H9 (cell line): ENCODE data around the gene LRRC26. TPM values are rescaled to one million over a fixed set of nuclear protein-coding genes. Genes with fewer than 3 reads are reported as not detected.

Source experiments
- DNase-seq: peaks from one replicate; pipeline ENCODE4 v3.0.0-alpha.2; 2017
- H2AFZ ChIP-seq: one replicate; pipeline ENCODE4 v1.6.1; 2013; ENCODE audit warnings: mild to moderate bottlenecking, low read length, control low read depth, moderate library complexity
- H2AK5ac ChIP-seq: 2 replicates; pipeline ENCODE4 v1.6.1; 2013; ENCODE audit warnings: low read length, control low read depth, mixed read lengths; ENCODE audit not compliant: insufficient read length
- H2BK120ac ChIP-seq: one replicate; pipeline ENCODE4 v1.6.1; 2013; ENCODE audit warnings: low read depth, mild to moderate bottlenecking, low read length, control low read depth, inconsistent platforms; ENCODE audit not compliant: poor library complexity, severe bottlenecking
- H2BK12ac ChIP-seq: 2 replicates; pipeline ENCODE4 v1.6.1; 2013; ENCODE audit warnings: low read length, control low read depth, mixed read lengths, low read depth; ENCODE audit not compliant: insufficient read length
- H2BK15ac ChIP-seq: 2 replicates; pipeline ENCODE4 v1.6.1; 2013; ENCODE audit warnings: low read depth, low read length, control low read depth
- H2BK20ac ChIP-seq: one replicate; pipeline ENCODE4 v1.6.1; 2013; ENCODE audit warnings: low read depth, mild to moderate bottlenecking, low read length, control low read depth, inconsistent platforms; ENCODE audit not compliant: poor library complexity, severe bottlenecking
- H2BK5ac ChIP-seq: 2 replicates; pipeline ENCODE4 v1.6.1; 2013; ENCODE audit warnings: low read length, control low read depth, mixed read lengths; ENCODE audit not compliant: insufficient read length
- H3K14ac ChIP-seq: 2 replicates; pipeline ENCODE4 v1.6.1; 2013; ENCODE audit warnings: low read length, control low read depth; ENCODE audit not compliant: insufficient read depth
- H3K18ac ChIP-seq: 2 replicates; pipeline ENCODE4 v1.6.1; 2013; ENCODE audit warnings: low read depth, mild to moderate bottlenecking, mixed read lengths, low read length, control low read depth; ENCODE audit not compliant: insufficient read length
- H3K23ac ChIP-seq: 2 replicates; pipeline ENCODE4 v1.6.1; 2013; ENCODE audit warnings: low read length, control low read depth, mixed read lengths, low read depth; ENCODE audit not compliant: insufficient read length
- H3K23me2 ChIP-seq: 2 replicates; pipeline ENCODE4 v1.6.1; 2013; ENCODE audit warnings: low read depth, mild to moderate bottlenecking, mixed read lengths, low read length, control low read depth; ENCODE audit not compliant: insufficient read length, poor library complexity, severe bottlenecking
- H3K27ac ChIP-seq: 2 replicates; pipeline ENCODE4 v1.5.1; 2013; ENCODE audit warnings: low read length, control low read depth, mixed read lengths, low read depth; ENCODE audit not compliant: insufficient read length
- H3K27me3 ChIP-seq: 2 replicates; pipeline ENCODE4 v1.6.1; 2013; ENCODE audit warnings: low read length, control low read depth, inconsistent platforms; ENCODE audit not compliant: insufficient read depth
- H3K4ac ChIP-seq: 2 replicates; pipeline ENCODE4 v1.6.1; 2013; ENCODE audit warnings: low read depth, mild to moderate bottlenecking, control low read depth, inconsistent platforms, low read length, moderate library complexity
- H3K4me1 ChIP-seq: 2 replicates; pipeline ENCODE4 v1.6.1; 2013; ENCODE audit warnings: low read length, control low read depth, inconsistent platforms; ENCODE audit not compliant: insufficient read depth
- H3K4me2 ChIP-seq: 2 replicates; pipeline ENCODE4 v1.6.1; 2013; ENCODE audit warnings: low read length, control low read depth, mixed read lengths; ENCODE audit not compliant: insufficient read length, insufficient read depth
- H3K56ac ChIP-seq: 2 replicates; pipeline ENCODE4 v1.6.1; 2013; ENCODE audit warnings: low read depth, mild to moderate bottlenecking, mixed read lengths, low read length, control low read depth; ENCODE audit not compliant: insufficient read length
- H3K79me1 ChIP-seq: 2 replicates; pipeline ENCODE4 v1.6.1; 2013; ENCODE audit warnings: low read depth, mild to moderate bottlenecking, moderate library complexity, low read length, control low read depth, inconsistent platforms; ENCODE audit not compliant: insufficient read depth, poor library complexity, severe bottlenecking
- H3K79me2 ChIP-seq: 2 replicates; pipeline ENCODE4 v1.6.1; 2013; ENCODE audit warnings: low read length, control low read depth, inconsistent platforms; ENCODE audit not compliant: insufficient read depth
- H3K9ac ChIP-seq: 2 replicates; pipeline ENCODE4 v1.6.1; 2013; ENCODE audit warnings: low read length, control low read depth, mixed read lengths; ENCODE audit not compliant: insufficient read length; ENCODE audit errors: extremely low read depth
- H3K9me3 ChIP-seq: one replicate; pipeline ENCODE4 v1.6.1; 2013; ENCODE audit warnings: low read depth, low read length, inconsistent platforms; ENCODE audit not compliant: control insufficient read depth
- H3T11ph ChIP-seq: one replicate; pipeline ENCODE4 v1.6.1; 2013; ENCODE audit warnings: mild to moderate bottlenecking, low read length, control low read depth, inconsistent platforms
- H4K20me1 ChIP-seq: one replicate; pipeline ENCODE4 v1.6.1; 2013; ENCODE audit not compliant: control insufficient read depth, insufficient read length, insufficient read depth
- H4K5ac ChIP-seq: 2 replicates; pipeline ENCODE4 v1.6.1; 2013; ENCODE audit warnings: low read depth, mild to moderate bottlenecking, mixed read lengths, low read length, control low read depth; ENCODE audit not compliant: insufficient read length
- H4K8ac ChIP-seq: replicated peaks from 2 replicates; pipeline ENCODE4 v1.6.1; 2013; ENCODE audit warnings: low read length, control low read depth, mixed read lengths, low read depth; ENCODE audit not compliant: insufficient read length
- H4K91ac ChIP-seq: 2 replicates; pipeline ENCODE4 v1.6.1; 2013; ENCODE audit warnings: low read depth, mild to moderate bottlenecking, moderate library complexity, mixed read lengths, low read length, control low read depth; ENCODE audit not compliant: insufficient read length
- H3K27ac Mint-ChIP-seq, 3 experiments: 2 replicates in 2 of 3; 3 replicates in 1 of 3; pipeline ENCODE4 v1.8.0; 2020 to 2021; ENCODE audit warnings: mixed read lengths in 3 of 3, mild to moderate bottlenecking in 1 of 3, moderate library complexity in 1 of 3
- H3K27me3 Mint-ChIP-seq: 2 replicates; pipeline ENCODE4 v1.8.0; 2021; ENCODE audit warnings: low read depth, mild to moderate bottlenecking, moderate library complexity, mixed read lengths
- H3K36me3 Mint-ChIP-seq, 3 experiments: 2 replicates in 2 of 3; 3 replicates in 1 of 3; pipeline ENCODE4 v1.8.0; 2020 to 2021; ENCODE audit warnings: low read depth in 3 of 3, mixed read lengths in 3 of 3; ENCODE audit not compliant: insufficient read depth in 1 of 3
- H3K4me1 Mint-ChIP-seq, 2 experiments: 2 replicates each; pipeline ENCODE4 v1.8.0; 2020; ENCODE audit warnings: mixed read lengths in 2 of 2
- H3K4me3 Mint-ChIP-seq, 2 experiments: 2 replicates in 1 of 2; 3 replicates in 1 of 2; pipeline ENCODE4 v1.8.0; 2020 to 2021; ENCODE audit warnings: mild to moderate bottlenecking in 2 of 2, mixed read lengths in 2 of 2, moderate library complexity in 1 of 2
- H3K9me3 Mint-ChIP-seq, 2 experiments: 2 replicates in 1 of 2; 3 replicates in 1 of 2; pipeline ENCODE4 v1.8.0; 2020; ENCODE audit warnings: mild to moderate bottlenecking in 2 of 2, mixed read lengths in 2 of 2, moderate library complexity in 1 of 2
- WGBS: extraction: QIAGEN DNeasy Blood & Tissue Kit; methylation state at CpG from one replicate; pipeline ENCODE4 v1.1.7; 2013; ENCODE audit warnings: missing lambda C conversion rate, low lambda C conversion rate, mixed read lengths; ENCODE audit not compliant: insufficient read length; ENCODE audit errors: extremely low coverage; 5-methylcytosine and 5-hydroxymethylcytosine counted together
- total RNA-seq: library from RNA; stranded (reverse); gene quantifications from 2 replicates; pipeline ENCODE4 v1.2.1, GENCODE V29; 2021
- TF ChIP-seq, protein P1 (sequence below): fragments of 200-600 bp; sonication (generic); conservative IDR thresholded peaks from 3 replicates; pipeline ENCODE4 v1.8.0; 2021; ENCODE audit warnings: antibody characterized with exemption, mild to moderate bottlenecking

Gene LRRC26
- total RNA-seq, 1 experiment from 2014 or later, result 0.96 TPM

DNA sequence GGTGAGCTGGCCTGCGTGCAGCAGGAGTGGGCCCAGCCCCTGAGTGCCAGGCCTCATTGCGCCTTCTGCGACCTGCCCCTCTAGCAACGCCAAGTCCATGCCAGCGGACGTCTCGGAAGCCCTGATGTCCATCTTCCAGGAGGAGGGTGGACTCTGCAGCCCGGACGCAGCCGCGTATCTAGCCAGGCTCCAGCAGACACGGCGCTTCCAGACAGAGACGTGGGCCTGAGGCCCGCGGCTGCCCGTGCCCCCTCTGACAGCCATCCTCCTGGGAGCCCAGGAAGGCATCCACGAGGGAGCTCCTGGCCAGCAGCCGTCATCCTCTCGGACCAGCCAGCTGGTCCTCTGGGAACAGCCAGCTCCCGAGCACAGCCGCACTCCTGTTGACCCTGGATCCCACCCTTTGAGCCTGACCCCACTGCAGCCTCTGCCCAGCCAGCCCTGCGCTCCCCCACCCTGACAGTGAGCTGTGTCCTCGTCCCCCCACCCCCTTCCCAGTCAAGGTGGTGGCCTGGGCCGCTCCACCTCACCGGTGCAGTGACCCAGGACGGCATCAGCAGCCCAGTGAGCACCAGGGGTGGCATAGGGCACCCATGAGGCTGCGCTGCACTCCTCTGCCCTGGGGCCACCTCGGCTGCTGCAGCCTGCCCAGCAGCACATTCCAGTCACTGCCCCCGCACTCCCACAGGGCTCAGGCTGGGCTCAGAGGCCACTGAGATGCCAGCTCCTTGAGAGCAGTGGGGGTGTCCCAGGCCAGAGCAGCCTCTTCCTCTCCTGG lies 46.5 kb upstream of the LRRC26 start:
- no peak overlapping the region for H2BK120ac ChIP-seq
- H3K79me2 ChIP-seq, result no peaks in the 10 kb centered on the region
- no peaks in the 10 kb centered on the region; the same call in 1 of the 2 replicates for H3K4me1 ChIP-seq
- H2AK5ac ChIP-seq, result no peak overlapping the region
- H3K56ac ChIP-seq, result no peak overlapping the region
- Mint-ChIP-seq H3K27ac (no peak overlapping the region), H3K4me1 (peaks cover 4 to 5% of the 10 kb centered on the region in 2 experiments), H3K36me3 (peaks cover 3 to 23% (median 10%) of the 10 kb centered on the region in 3 experiments; a peak in 5 of 7 replicates), H3K9me3 (no peaks in the 10 kb centered on the region), H3K27me3 (no peaks in the 10 kb centered on the region), H3K4me3 (no peak overlapping the region)
- no peak overlapping the region for H3K9ac ChIP-seq
- no peak overlapping the region for H3K4me2 ChIP-seq
- no peak overlapping the region for H2BK12ac ChIP-seq
- H4K8ac ChIP-seq, result no peak overlapping the region
- H3T11ph ChIP-seq, result no peak overlapping the region
- H3K23ac ChIP-seq, result no peak overlapping the region
- no peak overlapping the region for H3K27ac ChIP-seq
- no peak overlapping the region for H2AFZ ChIP-seq
- no peaks in the 10 kb centered on the region for H3K27me3 ChIP-seq
- H3K4ac ChIP-seq, result no peak overlapping the region
- H3K14ac ChIP-seq, result no peak overlapping the region
- no peak overlapping the region for H2BK20ac ChIP-seq
- WGBS, result no CpG with 5 or more reads among the region's 30 CpGs
- no peaks in the 10 kb centered on the region for H3K23me2 ChIP-seq
- no peaks in the 10 kb centered on the region for H3K79me1 ChIP-seq
- no peak for DNase-seq
- H2BK15ac ChIP-seq, result no peak overlapping the region
- no peak overlapping the region for H4K5ac ChIP-seq
- H3K18ac ChIP-seq, result no peak overlapping the region
- H2BK5ac ChIP-seq, result no peak overlapping the region
- no peaks in the 10 kb centered on the region for H4K20me1 ChIP-seq
- no peaks in the 10 kb centered on the region for H3K9me3 ChIP-seq
- no peak overlapping the region for H4K91ac ChIP-seq
- TF ChIP-seq, protein P1, sequence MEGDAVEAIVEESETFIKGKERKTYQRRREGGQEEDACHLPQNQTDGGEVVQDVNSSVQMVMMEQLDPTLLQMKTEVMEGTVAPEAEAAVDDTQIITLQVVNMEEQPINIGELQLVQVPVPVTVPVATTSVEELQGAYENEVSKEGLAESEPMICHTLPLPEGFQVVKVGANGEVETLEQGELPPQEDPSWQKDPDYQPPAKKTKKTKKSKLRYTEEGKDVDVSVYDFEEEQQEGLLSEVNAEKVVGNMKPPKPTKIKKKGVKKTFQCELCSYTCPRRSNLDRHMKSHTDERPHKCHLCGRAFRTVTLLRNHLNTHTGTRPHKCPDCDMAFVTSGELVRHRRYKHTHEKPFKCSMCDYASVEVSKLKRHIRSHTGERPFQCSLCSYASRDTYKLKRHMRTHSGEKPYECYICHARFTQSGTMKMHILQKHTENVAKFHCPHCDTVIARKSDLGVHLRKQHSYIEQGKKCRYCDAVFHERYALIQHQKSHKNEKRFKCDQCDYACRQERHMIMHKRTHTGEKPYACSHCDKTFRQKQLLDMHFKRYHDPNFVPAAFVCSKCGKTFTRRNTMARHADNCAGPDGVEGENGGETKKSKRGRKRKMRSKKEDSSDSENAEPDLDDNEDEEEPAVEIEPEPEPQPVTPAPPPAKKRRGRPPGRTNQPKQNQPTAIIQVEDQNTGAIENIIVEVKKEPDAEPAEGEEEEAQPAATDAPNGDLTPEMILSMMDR, result no peak
